MM.1S (cell line): ENCODE results near the gene POLR1A.

Source experiments
- DNase-seq: peaks from one replicate; pipeline ENCODE4 v3.0.0-alpha.2; 2015
- H2AFZ ChIP-seq: fragments of 300-600 bp; sonication (generic); 2 replicates; pipeline ENCODE4 v1.6.0; 2016; ENCODE audit warnings: antibody characterized with exemption, low read length
- H3F3A ChIP-seq: fragments of 300-600 bp; sonication (generic); 2 replicates; pipeline ENCODE4 v1.6.1; 2016; ENCODE audit warnings: mild to moderate bottlenecking, antibody characterized with exemption, low read length, moderate library complexity, mixed read lengths; ENCODE audit not compliant: insufficient read depth
- H3K27ac ChIP-seq: fragments of 300-600 bp; sonication (generic); 2 replicates; pipeline ENCODE4 v1.5.1; 2016; ENCODE audit warnings: mild to moderate bottlenecking, low read length
- H3K27me3 ChIP-seq: fragments of 300-600 bp; sonication (generic); replicated peaks from 2 replicates; pipeline ENCODE4 v1.6.0; 2016; ENCODE audit warnings: low read length; ENCODE audit not compliant: insufficient read depth
- H3K36me3 ChIP-seq: fragments of 300-600 bp; sonication (generic); replicated peaks from 2 replicates; pipeline ENCODE4 v1.6.1; 2016; ENCODE audit warnings: mild to moderate bottlenecking, low read length, mixed read lengths; ENCODE audit not compliant: insufficient read depth
- H3K4me1 ChIP-seq: fragments of 300-600 bp; sonication (generic); 2 replicates; pipeline ENCODE4 v1.6.1; 2016; ENCODE audit warnings: low read length, mixed read lengths
- H3K4me2 ChIP-seq: fragments of 300-600 bp; sonication (generic); 2 replicates; pipeline ENCODE4 v1.6.0; 2016; ENCODE audit warnings: low read depth, low read length
- H3K4me3 ChIP-seq: fragments of 300-600 bp; sonication (generic); 2 replicates; pipeline ENCODE4 v1.5.1; 2016; ENCODE audit warnings: low read length, mixed read lengths
- H3K79me2 ChIP-seq: fragments of 300-600 bp; sonication (generic); 2 replicates; pipeline ENCODE4 v1.6.1; 2016; ENCODE audit warnings: mixed run types, low read length, mixed read lengths
- H3K9ac ChIP-seq: fragments of 300-600 bp; sonication (generic); 2 replicates; pipeline ENCODE4 v1.6.1; 2016; ENCODE audit warnings: low read length, mixed read lengths
- H3K9me2 ChIP-seq: fragments of 300-600 bp; sonication (generic); replicated peaks from 2 replicates; pipeline ENCODE4 v1.6.1; 2016; ENCODE audit warnings: mild to moderate bottlenecking, low read length, mixed read lengths; ENCODE audit not compliant: insufficient read depth
- H3K9me3 ChIP-seq: fragments of 300-600 bp; sonication (generic); replicated peaks from 2 replicates; pipeline ENCODE4 v1.6.1; 2016; ENCODE audit warnings: mild to moderate bottlenecking, low read length, mixed read lengths; ENCODE audit not compliant: insufficient read depth
- H4K20me1 ChIP-seq: fragments of 300-600 bp; sonication (generic); 2 replicates; pipeline ENCODE4 v1.6.1; 2016; ENCODE audit warnings: mild to moderate bottlenecking, low read length, moderate library complexity, mixed read lengths; ENCODE audit not compliant: insufficient read depth
- CTCF ChIP-seq: fragments of 300-600 bp; sonication (generic); IDR thresholded peaks from 2 replicates; pipeline ENCODE4 v1.5.1; 2016; ENCODE audit warnings: antibody characterized with exemption, low read length, mixed read lengths
- EZH2 ChIP-seq: fragments of 300-600 bp; sonication (generic); optimal IDR thresholded peaks from 2 replicates; pipeline ENCODE3; 2017; ENCODE audit warnings: low read depth, mild to moderate bottlenecking, antibody characterized with exemption, low read length, mixed read lengths
- EZH2phosphoT487 ChIP-seq: fragments of 300-600 bp; sonication (generic); IDR thresholded peaks from 2 replicates; pipeline ENCODE4 v1.6.1; 2018; ENCODE audit warnings: antibody characterized with exemption, low read length

Gene POLR1A

DNA sequence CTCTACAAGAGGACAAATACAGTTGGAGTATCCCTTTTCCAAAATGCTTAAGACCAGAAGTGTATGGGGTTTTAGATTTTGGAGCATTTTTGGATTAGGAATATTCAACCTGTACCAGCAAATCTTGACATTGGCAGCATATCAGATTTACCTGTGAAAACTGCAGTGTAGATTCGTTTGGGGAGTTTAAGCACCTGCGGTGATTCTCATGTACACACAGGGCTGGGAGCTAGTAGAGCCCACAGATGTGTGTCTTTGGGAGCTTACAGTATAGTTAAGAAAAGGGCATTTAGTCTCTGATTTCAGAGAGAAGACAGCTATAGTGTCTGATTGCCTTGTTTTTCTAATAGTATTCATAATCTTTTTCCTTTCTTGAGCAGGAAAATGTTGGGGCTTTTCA is 30.5 kb upstream of the POLR1A start:
- Histone ChIP-seq H2AFZ (no peak overlapping the region), H3K4me3 (no peak overlapping the region), H4K20me1 (no peaks in the 10 kb centered on the region), H3K27ac (no peak overlapping the region), H3K9me2 (no peaks in the 10 kb centered on the region), H3K36me3 (peaks cover 46% of the 10 kb centered on the region), H3K4me1 (0 out of 2 replicates have a peak, but pooled peaks cover 3% of the 10 kb centered on the region), H3F3A (peaks cover 4% of the 10 kb centered on the region), H3K27me3 (no peaks in the 10 kb centered on the region), H3K4me2 (no peak overlapping the region), H3K9me3 (no peaks in the 10 kb centered on the region), H3K9ac (no peak overlapping the region), H3K79me2 (no peaks in the 10 kb centered on the region)
- no peak for TF ChIP-seq EZH2
- no peak for TF ChIP-seq CTCF
- no peak for TF ChIP-seq EZH2phosphoT487
- DNase-seq, result no peak

DNA sequence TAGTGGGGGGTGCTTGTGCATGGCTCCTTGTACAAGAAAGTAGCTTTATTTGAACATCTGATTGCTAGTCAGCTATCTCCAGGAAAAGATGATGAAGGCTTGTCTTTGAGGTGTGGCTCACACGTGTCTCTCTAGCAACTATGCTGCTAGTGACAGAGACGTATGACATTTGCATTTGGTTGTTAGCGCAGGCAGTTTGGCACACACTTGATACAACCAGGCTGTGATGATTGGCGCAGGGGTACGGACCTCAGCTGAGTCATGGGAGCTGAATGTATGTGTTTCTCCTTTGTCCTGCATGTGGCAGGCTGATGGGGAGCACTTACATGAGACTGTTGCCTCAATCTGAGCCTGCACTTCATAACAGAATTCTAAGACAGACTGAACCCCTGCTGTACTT is 30.0 kb upstream of the POLR1A start:
- H3K79me2 ChIP-seq, result no peaks in the 10 kb centered on the region
- TF ChIP-seq EZH2phosphoT487 (no peak), CTCF (no peak), EZH2 (no peak)
- 0 out of 2 replicates have a peak, but pooled peaks cover 3% of the 10 kb centered on the region for H3K4me1 ChIP-seq
- no peak overlapping the region for H3K27ac ChIP-seq
- H4K20me1 ChIP-seq, result no peaks in the 10 kb centered on the region
- H3F3A ChIP-seq, result no peaks in the 10 kb centered on the region
- no peak for DNase-seq
- no peak overlapping the region for H3K4me3 ChIP-seq
- H3K36me3 ChIP-seq, result peaks cover 49% of the 10 kb centered on the region
- no peak overlapping the region for H3K9ac ChIP-seq
- H3K9me2 ChIP-seq, result no peaks in the 10 kb centered on the region
- no peaks in the 10 kb centered on the region for H3K9me3 ChIP-seq
- H3K27me3 ChIP-seq, result no peaks in the 10 kb centered on the region
- no peak overlapping the region for H3K4me2 ChIP-seq
- no peak overlapping the region for H2AFZ ChIP-seq

DNA sequence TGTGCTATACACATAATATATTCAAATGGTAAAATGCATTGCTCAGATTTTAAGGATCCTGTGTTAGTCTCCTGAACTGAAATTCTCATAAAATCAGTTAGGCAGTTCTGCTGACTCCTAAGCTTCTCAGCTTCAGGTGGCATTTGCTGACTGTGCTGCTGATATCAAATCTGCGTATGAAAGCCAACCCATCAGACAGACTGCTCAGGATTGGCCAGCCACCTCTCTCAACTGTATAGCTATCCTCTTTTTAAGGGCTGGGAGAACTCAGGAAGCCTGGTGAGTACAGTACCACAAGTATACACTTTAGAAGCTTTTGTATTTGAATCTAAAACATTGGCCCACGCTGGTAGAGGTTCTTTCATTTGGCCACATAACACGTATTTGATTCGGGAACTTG is 29.0 kb upstream of the POLR1A start:
- Histone ChIP-seq H3K36me3 (peaks cover 53% of the 10 kb centered on the region), H3F3A (no peaks in the 10 kb centered on the region), H3K27me3 (no peaks in the 10 kb centered on the region), H3K9me2 (no peaks in the 10 kb centered on the region), H3K4me3 (no peak overlapping the region), H3K4me1 (no peaks in the 10 kb centered on the region), H3K79me2 (no peaks in the 10 kb centered on the region), H3K27ac (no peak overlapping the region), H3K4me2 (no peak overlapping the region), H3K9ac (no peak overlapping the region), H4K20me1 (no peaks in the 10 kb centered on the region), H3K9me3 (no peaks in the 10 kb centered on the region), H2AFZ (no peak overlapping the region)
- DNase-seq, result no peak
- TF ChIP-seq CTCF (no peak), EZH2phosphoT487 (no peak), EZH2 (no peak)
